ENCODE results near the gene BMPER. TPM values are rescaled to one million over a fixed set of nuclear protein-coding genes. Genes with fewer than 3 reads are reported as not detected.

Gene BMPER
- total RNA-seq, 1 experiment from 2014 or later = not detected

- POLR2A ChIA-PET = no interaction called here
- BruUV-seq (replicated peaks) = no TSS peak
- Histone ChIP-seq H3K27ac (ENCODE audit: low read length) (no peak overlapping the region), H3K4me3 (ENCODE audit: low read depth in 2 of 2, low read length in 2 of 2) (no peak overlapping the region), H3K4me1 (ENCODE audit: control insufficient read depth, insufficient read depth, low read length) (no peaks in the 10 kb centered on the region), H3K27me3 (ENCODE audit: control insufficient read depth, insufficient read depth, low read length) (no peaks in the 10 kb centered on the region), H3K36me3 (ENCODE audit: control insufficient read depth, insufficient read depth, low read length) (no peaks in the 10 kb centered on the region), H3K9me3 (ENCODE audit: control insufficient read depth, insufficient read depth, low read depth, low read length) (no peaks in the 10 kb centered on the region)
- DNase-seq (ENCODE audit: low read depth, low spot score) = no peak
- TF ChIP-seq SIN3A (IDR thresholded peaks at IDR 0.05; ENCODE audit: borderline replicate concordance, insufficient read depth, low read depth, low read length) (no peak), TCF7L2 (IDR thresholded peaks at IDR 0.05; ENCODE audit: low read depth, low read length) (no peak), CTCF (IDR thresholded peaks at IDR 0.05) (no peak), REST (IDR thresholded peaks at IDR 0.05; ENCODE audit: insufficient read depth in 1 of 2, low read depth in 2 of 2, low read length in 1 of 2) (no peak), POLR2AphosphoS5 (IDR thresholded peaks at IDR 0.05; ENCODE audit: low read depth, low read length) (no peak)
- intact Hi-C loops (cut with micrococcal nuclease; ENCODE audit: unreplicated experiment) (no loop called here), in situ Hi-C loops (cut with HindIII; ENCODE audit: low pct_unique_long_range_greater_than_20kb, low sequenced_read_pairs) (no loop called here)
- no peak for ATAC-seq
- CTCF ChIA-PET = no interaction called here
Observed at GRCh38 chr7:34090816-34091215, 185.5 kb downstream of the BMPER start.

GRCh38 chr7:34091321-34091917, 186.1 kb downstream of the BMPER start:
- ATAC-seq (no peak), DNase-seq (ENCODE audit: low read depth, low spot score) (peak; percentile 28)
- Histone ChIP-seq H3K36me3 (ENCODE audit: control insufficient read depth, insufficient read depth, low read length) (no peaks in the 10 kb centered on the region), H3K4me1 (ENCODE audit: control insufficient read depth, insufficient read depth, low read length) (no peaks in the 10 kb centered on the region), H3K27me3 (ENCODE audit: control insufficient read depth, insufficient read depth, low read length) (no peaks in the 10 kb centered on the region), H3K4me3 (ENCODE audit: low read depth in 2 of 2, low read length in 2 of 2) (no peak overlapping the region), H3K9me3 (ENCODE audit: control insufficient read depth, insufficient read depth, low read depth, low read length) (no peaks in the 10 kb centered on the region), H3K27ac (ENCODE audit: low read length) (no peak overlapping the region)
- in situ Hi-C loops (cut with HindIII; ENCODE audit: low pct_unique_long_range_greater_than_20kb, low sequenced_read_pairs) (no loop called here), intact Hi-C loops (cut with micrococcal nuclease; ENCODE audit: unreplicated experiment) (no loop called here)
- ChIA-PET CTCF (no interaction called here), POLR2A (no interaction called here)
- TF ChIP-seq CTCF (IDR thresholded peaks at IDR 0.05) (peak; percentile 59; the same call in 1 of the 2 replicates), TCF7L2 (IDR thresholded peaks at IDR 0.05; ENCODE audit: low read depth, low read length) (no peak)
- no TSS peak for BruUV-seq (replicated peaks)
